Measurements from ENCODE around the gene FBXO36.

GRCh38 chr2:230018153-230018552 is 95.8 kb downstream of the FBXO36 start:
- no peak for TF ChIP-seq CTCF (IDR thresholded peaks at IDR 0.05)
- no peak for TF ChIP-seq POLR2A (IDR thresholded peaks at IDR 0.05)

Measured in thyroid gland (tissue), 4 donors.